KMS-11 (cell line): Measurements from ENCODE around the gene FXYD2.

Experiments
- H2AFZ ChIP-seq: fragments of 200-600 bp; sonication (generic); 2 replicates; pipeline ENCODE4 v1.6.1; 2016; ENCODE audit warnings: antibody characterized with exemption, mixed run types, low read depth
- H3K27ac ChIP-seq: fragments of 200-600 bp; sonication (generic); 2 replicates; pipeline ENCODE4 v1.6.1; 2016; ENCODE audit warnings: mild to moderate bottlenecking, mixed run types
- H3K27me3 ChIP-seq: fragments of 200-600 bp; sonication (generic); 2 replicates; pipeline ENCODE4 v1.6.1; 2017; ENCODE audit warnings: mild to moderate bottlenecking, low read depth, mixed run types, moderate library complexity; ENCODE audit not compliant: insufficient read depth
- H3K36me3 ChIP-seq: fragments of 200-600 bp; sonication (generic); 2 replicates; pipeline ENCODE4 v1.6.1; 2017; ENCODE audit warnings: mild to moderate bottlenecking, mixed run types; ENCODE audit not compliant: insufficient read depth
- H3K4me1 ChIP-seq: fragments of 200-600 bp; sonication (generic); 2 replicates; pipeline ENCODE4 v1.6.1; 2016; ENCODE audit warnings: mild to moderate bottlenecking, low read depth, mixed run types; ENCODE audit not compliant: poor library complexity, severe bottlenecking
- H3K4me2 ChIP-seq: fragments of 200-600 bp; sonication (generic); 2 replicates; pipeline ENCODE4 v1.7.0; 2016; ENCODE audit warnings: mild to moderate bottlenecking, mixed run types
- H3K4me3 ChIP-seq: fragments of 200-600 bp; sonication (generic); IDR thresholded peaks from 2 replicates; pipeline ENCODE4 v1.6.1; 2017; ENCODE audit warnings: low read depth, low read length, mixed read lengths; ENCODE audit not compliant: insufficient read depth
- H3K79me2 ChIP-seq: fragments of 200-600 bp; sonication (generic); 2 replicates; pipeline ENCODE4 v1.6.1; 2016; ENCODE audit warnings: low read depth, mixed run types; ENCODE audit not compliant: insufficient read depth
- H3K9ac ChIP-seq: fragments of 200-600 bp; sonication (generic); 2 replicates; pipeline ENCODE4 v1.6.1; 2016; ENCODE audit warnings: mild to moderate bottlenecking, mixed run types
- H4K20me1 ChIP-seq: fragments of 200-600 bp; sonication (generic); 2 replicates; pipeline ENCODE4 v1.6.1; 2016; ENCODE audit warnings: mild to moderate bottlenecking, mixed run types; ENCODE audit not compliant: insufficient read depth
- TF ChIP-seq, protein P1 (sequence below): fragments of 200-600 bp; sonication (generic); conservative IDR thresholded peaks from 2 replicates; pipeline ENCODE4 v1.6.1; 2017; ENCODE audit warnings: low read depth, mild to moderate bottlenecking, antibody characterized with exemption, low read length, moderate library complexity, mixed read lengths

FXYD2 gene

DNA sequence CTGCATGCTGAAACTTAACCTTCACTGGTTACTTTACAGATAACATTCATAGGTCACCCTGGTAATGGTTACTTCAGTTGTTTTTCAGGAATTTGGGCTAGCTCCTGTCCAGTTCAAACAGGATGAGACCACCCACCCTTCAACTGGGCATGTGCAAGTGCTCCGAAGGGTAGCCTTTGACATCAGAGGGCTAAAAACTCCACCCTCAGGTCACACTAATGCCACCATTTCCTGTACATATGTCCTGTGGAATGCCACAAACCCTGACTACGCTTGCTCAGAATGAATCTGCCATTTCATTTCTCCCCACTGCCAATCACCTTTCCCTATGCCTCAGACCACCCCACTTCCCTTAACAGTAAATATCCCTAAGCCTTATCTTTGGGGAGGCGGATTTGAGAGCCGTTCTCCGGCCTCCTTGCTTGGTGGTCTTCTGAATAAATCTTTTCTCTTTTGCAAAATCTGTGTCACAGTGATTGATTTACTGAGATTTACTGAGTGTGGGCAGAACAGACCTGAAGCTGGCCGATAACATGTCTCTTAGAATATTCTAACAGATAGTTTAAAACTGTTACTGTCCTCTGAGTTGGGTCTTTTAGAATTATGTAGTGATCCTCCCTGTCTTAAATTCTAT, 25.4 kb upstream of the FXYD2 start:
- Histone ChIP-seq H3K4me3 (no peak overlapping the region), H3K4me1 (no peaks in the 10 kb centered on the region), H3K4me2 (no peak overlapping the region), H3K36me3 (no peaks in the 10 kb centered on the region), H3K27ac (no peak overlapping the region), H3K27me3 (no peaks in the 10 kb centered on the region), H4K20me1 (no peaks in the 10 kb centered on the region), H2AFZ (no peak overlapping the region), H3K9ac (no peak overlapping the region), H3K79me2 (no peaks in the 10 kb centered on the region)
- TF ChIP-seq, protein P1, sequence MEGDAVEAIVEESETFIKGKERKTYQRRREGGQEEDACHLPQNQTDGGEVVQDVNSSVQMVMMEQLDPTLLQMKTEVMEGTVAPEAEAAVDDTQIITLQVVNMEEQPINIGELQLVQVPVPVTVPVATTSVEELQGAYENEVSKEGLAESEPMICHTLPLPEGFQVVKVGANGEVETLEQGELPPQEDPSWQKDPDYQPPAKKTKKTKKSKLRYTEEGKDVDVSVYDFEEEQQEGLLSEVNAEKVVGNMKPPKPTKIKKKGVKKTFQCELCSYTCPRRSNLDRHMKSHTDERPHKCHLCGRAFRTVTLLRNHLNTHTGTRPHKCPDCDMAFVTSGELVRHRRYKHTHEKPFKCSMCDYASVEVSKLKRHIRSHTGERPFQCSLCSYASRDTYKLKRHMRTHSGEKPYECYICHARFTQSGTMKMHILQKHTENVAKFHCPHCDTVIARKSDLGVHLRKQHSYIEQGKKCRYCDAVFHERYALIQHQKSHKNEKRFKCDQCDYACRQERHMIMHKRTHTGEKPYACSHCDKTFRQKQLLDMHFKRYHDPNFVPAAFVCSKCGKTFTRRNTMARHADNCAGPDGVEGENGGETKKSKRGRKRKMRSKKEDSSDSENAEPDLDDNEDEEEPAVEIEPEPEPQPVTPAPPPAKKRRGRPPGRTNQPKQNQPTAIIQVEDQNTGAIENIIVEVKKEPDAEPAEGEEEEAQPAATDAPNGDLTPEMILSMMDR = no peak

DNA sequence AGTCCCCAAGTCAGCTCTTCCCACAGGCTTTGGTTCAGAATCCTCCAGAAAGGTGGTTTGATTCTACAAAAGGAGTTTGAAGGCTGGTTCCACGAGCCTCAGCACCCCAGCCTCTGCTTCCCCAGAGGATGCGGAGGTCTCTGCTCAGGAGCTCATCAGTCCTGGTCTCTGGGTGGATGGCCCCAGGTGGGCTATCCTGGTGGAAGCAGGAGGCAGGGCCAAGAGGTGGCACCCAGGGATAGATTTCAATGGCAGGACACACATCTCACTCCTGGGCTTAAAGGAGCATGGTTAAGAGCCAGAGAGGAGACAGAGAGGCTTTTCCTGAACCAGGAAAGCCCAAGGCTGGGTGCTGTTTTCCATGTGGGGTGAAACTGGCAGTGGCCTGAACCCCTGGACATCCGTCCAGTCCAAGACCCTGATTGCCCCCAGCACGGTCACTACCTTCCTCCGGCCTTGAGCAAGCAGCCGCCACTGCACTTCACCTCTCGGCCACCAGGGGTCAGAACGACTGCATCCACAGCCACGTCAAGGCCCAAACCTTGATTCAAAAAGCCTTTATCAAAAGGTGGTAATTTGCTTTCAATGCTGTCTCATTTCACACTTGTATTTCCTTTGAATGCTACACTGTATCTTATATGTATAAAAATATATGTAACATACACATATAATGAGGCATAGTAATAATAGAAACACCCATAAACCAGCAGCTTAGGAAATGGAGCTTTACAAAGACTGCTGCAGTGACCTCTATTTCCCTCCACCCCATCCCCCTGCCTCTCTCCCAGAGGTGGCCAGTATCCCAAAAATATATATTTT, 19.3 kb upstream of the FXYD2 start:
- no peak overlapping the region for H3K4me3 ChIP-seq
- H3K27me3 ChIP-seq = no peaks in the 10 kb centered on the region
- H3K4me1 ChIP-seq = no peaks in the 10 kb centered on the region
- no peaks in the 10 kb centered on the region for H3K79me2 ChIP-seq
- H4K20me1 ChIP-seq = no peaks in the 10 kb centered on the region
- no peak overlapping the region for H2AFZ ChIP-seq
- TF ChIP-seq, protein P1 = peak; percentile 86
- H3K4me2 ChIP-seq = no peak overlapping the region
- no peaks in the 10 kb centered on the region for H3K36me3 ChIP-seq
- H3K9ac ChIP-seq = no peak overlapping the region
- no peak overlapping the region for H3K27ac ChIP-seq

DNA sequence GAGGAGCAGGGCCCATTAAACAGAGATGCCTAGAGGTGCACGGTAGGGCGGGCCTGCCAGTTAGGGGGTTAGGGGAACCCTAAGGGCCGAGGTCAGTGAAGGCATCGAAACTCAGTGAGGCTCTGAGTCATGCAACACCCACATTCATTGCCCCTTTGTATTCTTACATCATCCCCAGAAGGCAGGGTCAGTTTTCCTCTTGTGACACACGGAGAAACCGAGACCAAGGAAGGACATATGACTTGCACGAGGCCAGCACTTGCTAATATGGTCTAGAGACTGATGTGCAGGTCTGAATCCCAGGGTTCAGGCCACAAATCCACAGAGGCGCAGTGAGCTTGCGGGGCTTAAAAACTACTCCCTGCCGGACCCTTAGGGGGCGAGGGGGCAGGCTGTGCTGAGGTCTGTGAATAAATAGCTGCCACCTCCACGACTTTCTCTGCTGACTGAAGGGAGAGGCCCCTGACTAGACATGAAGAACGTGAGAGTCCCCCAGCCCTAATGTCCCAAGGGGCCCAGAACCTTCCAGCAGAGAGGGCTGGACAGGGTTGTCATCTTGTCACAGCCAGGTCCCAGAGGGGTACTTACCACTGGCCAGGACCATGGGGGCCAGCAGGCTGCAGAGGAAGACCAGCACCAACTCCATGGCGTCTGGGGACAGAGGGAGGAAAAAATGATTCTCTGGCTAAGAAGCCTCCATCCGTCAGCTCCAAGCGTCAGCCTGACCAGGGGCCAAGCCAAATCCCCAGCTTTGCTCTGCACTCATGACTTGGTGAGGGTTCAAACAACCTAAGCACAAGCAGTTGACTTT, 17.8 kb upstream of the FXYD2 start:
- no peaks in the 10 kb centered on the region for H3K4me1 ChIP-seq
- H3K9ac ChIP-seq = no peak overlapping the region
- no peaks in the 10 kb centered on the region for H3K36me3 ChIP-seq
- H3K4me3 ChIP-seq = no peak overlapping the region
- no peaks in the 10 kb centered on the region; the same call in 1 of the 2 replicates for H3K27me3 ChIP-seq
- no peak overlapping the region for H2AFZ ChIP-seq
- H3K27ac ChIP-seq = no peak overlapping the region
- no peaks in the 10 kb centered on the region for H4K20me1 ChIP-seq
- H3K79me2 ChIP-seq = no peaks in the 10 kb centered on the region
- TF ChIP-seq, protein P1 = no peak
- H3K4me2 ChIP-seq = no peak overlapping the region

DNA sequence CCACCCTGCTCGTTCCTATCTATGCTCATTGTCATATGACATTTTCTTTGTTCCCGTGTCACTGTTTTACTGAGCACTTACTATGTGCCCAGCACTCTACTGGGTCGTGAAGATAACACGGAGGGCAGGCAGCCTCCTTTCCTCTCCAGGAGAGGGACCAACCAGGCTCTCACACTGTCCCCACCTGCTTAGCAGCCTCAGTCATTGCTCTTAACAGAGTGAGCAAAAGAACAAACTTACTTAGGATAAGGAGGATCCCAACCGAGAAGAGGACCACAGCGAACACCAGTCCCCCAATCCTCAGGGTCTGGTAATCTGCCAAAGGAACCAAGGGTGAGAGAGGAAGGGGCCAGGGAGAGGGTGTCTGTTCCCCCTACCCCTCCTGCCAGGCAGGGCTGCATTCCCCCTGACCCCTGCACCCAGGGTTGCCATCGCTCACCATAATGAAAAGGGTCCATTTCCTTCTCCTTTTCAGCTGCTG, 17.0 kb upstream of the FXYD2 start:
- TF ChIP-seq, protein P1 = no peak
- no peak overlapping the region for H2AFZ ChIP-seq
- no peaks in the 10 kb centered on the region for H4K20me1 ChIP-seq
- H3K4me2 ChIP-seq = no peak overlapping the region
- H3K4me1 ChIP-seq = no peaks in the 10 kb centered on the region
- H3K27me3 ChIP-seq = no peaks in the 10 kb centered on the region; the same call in 1 of the 2 replicates
- H3K79me2 ChIP-seq = no peaks in the 10 kb centered on the region
- no peaks in the 10 kb centered on the region for H3K36me3 ChIP-seq
- H3K27ac ChIP-seq = no peak overlapping the region
- no peak overlapping the region for H3K4me3 ChIP-seq
- H3K9ac ChIP-seq = no peak overlapping the region
